Measurements from ENCODE around the gene INSL4. TPM values are rescaled to one million over a fixed set of nuclear protein-coding genes. Genes with fewer than 3 reads are reported as not detected.

Gene INSL4
- total RNA-seq, 2 donors from 2014 or later: not detected

DNA sequence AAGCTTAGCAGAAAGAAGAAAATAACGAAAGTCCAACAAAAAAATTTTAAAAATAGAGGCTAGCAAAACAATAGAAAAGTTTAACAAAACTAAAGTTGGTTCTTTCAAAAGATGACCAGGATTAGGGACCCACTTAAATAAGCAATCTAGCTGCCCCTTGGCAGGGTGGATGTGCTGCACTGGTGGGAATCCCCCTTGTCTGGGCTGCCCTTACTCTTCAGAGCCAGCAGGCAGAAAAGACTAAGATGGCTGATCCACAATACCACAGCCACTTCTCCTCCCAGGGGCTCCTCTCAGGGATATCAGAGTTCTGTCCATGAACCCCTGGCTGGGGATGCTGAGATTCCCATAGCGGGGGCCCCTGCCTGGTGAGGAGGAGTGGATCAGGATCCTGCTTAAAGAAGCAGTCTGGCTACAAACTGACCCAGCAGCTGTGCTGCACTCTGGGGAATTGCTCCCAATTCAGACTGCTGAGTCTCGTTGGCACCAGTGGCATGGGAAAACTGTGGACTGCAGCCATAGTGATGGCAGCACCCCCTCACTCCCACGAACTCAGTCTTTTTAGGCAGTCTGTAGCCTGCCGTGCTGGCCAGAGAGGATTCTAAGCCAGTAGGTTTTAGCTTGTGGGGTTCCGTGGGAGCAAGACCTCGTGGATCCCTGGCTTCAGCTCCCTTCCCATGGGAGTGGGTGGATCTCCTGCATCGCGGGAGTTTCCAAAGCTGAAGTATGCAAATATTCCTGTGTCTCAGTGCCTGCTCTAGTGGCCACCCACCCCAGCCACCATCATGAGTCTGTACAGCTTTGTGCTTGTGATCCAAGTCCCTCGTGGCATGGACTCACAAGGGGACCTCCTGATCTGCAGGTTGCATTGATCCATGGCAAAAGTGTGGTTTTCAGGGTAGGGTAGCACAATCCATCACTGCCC is 42.9 kb upstream of the INSL4 start:
- Histone ChIP-seq H3K9me3 (no peaks in the 10 kb centered on the region), H3K36me3 (replicated peaks in 1 of 2; ENCODE audit: insufficient read depth in 1 of 2, low read depth in 2 of 2) (no peaks in the 10 kb centered on the region), H3K4me3 (no peak overlapping the region), H3K27ac (no peak overlapping the region), H3K4me1 (no peaks in the 10 kb centered on the region), H3K27me3 (no peaks in the 10 kb centered on the region)
- WGBS, 2 donors: 54 to 59% methylated on average over 9 to 10 of the region's 10 CpGs
- TF ChIP-seq, protein P1, sequence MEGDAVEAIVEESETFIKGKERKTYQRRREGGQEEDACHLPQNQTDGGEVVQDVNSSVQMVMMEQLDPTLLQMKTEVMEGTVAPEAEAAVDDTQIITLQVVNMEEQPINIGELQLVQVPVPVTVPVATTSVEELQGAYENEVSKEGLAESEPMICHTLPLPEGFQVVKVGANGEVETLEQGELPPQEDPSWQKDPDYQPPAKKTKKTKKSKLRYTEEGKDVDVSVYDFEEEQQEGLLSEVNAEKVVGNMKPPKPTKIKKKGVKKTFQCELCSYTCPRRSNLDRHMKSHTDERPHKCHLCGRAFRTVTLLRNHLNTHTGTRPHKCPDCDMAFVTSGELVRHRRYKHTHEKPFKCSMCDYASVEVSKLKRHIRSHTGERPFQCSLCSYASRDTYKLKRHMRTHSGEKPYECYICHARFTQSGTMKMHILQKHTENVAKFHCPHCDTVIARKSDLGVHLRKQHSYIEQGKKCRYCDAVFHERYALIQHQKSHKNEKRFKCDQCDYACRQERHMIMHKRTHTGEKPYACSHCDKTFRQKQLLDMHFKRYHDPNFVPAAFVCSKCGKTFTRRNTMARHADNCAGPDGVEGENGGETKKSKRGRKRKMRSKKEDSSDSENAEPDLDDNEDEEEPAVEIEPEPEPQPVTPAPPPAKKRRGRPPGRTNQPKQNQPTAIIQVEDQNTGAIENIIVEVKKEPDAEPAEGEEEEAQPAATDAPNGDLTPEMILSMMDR (IDR thresholded peaks at IDR 0.05): no peak
- TF ChIP-seq POLR2A (IDR thresholded peaks at IDR 0.05): no peak
- ATAC-seq: no peak
- DNase-seq: no peak
- intact Hi-C loops (cut with DNase I): loop anchor here (10.0 kb wide), 1 partner anchor 396 kb away; no protein-coding TSS in a partner anchor

DNA sequence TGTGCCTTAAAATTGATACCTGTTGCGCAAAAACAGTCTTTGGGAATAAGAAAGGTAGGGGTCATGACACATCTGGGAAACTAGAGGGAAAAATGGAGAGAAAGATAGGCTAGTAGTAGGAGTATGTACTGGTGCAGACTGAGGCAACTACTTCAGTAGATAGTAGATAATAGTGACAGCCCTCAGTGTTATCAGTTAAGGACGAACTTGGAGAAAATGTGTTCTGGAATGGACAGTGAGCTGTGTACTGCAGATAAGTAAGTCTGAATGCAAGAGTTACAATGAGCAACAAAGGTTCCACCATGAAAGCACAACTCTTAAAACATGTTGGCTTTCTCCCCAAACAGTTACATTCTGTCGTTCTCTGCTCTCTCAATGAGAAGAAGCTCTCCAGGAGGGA is 39.2 kb upstream of the INSL4 start:
- ATAC-seq: no peak
- Histone ChIP-seq H3K4me3 (no peak overlapping the region), H3K27me3 (peaks cover 0 to 4% of the 10 kb centered on the region in 2 donors), H3K4me1 (no peaks in the 10 kb centered on the region), H3K9me3 (no peaks in the 10 kb centered on the region), H3K36me3 (replicated peaks in 1 of 2; ENCODE audit: insufficient read depth in 1 of 2, low read depth in 2 of 2) (no peaks in the 10 kb centered on the region), H3K27ac (no peak overlapping the region)
- TF ChIP-seq, protein P1 (IDR thresholded peaks at IDR 0.05): no peak
- no peak for TF ChIP-seq POLR2A (IDR thresholded peaks at IDR 0.05)
- no peak for DNase-seq
- intact Hi-C loops (cut with DNase I): no loop called here
- 58 to 69% methylated on average over 3 of the region's 3 CpGs for WGBS, 2 donors

DNA sequence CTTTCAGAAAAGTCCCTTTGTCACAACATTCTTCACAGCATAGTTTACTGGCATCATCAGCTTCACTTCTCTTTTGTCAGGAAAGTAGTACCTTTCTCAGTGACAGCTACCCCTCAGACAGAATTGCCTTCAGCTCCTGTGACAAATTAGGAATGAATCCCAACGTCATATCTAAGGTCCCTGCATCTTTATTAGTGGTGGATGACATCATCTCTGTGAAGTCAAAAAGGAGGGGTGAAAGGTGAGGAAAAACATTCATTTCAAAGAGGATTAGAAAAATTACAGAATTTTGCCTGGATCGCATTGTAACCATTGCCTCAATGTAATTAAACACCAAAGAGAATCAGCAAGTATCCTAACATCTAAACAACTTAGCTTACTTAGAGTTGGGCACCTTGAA is 37.9 kb upstream of the INSL4 start:
- Histone ChIP-seq H3K36me3 (replicated peaks in 1 of 2; ENCODE audit: insufficient read depth in 1 of 2, low read depth in 2 of 2) (no peaks in the 10 kb centered on the region), H3K4me1 (no peaks in the 10 kb centered on the region), H3K27me3 (peaks cover 0 to 4% of the 10 kb centered on the region in 2 donors), H3K27ac (no peak overlapping the region), H3K4me3 (no peak overlapping the region), H3K9me3 (no peaks in the 10 kb centered on the region)
- intact Hi-C loops (cut with DNase I): no loop called here
- no peak for TF ChIP-seq POLR2A (IDR thresholded peaks at IDR 0.05)
- TF ChIP-seq, protein P1 (IDR thresholded peaks at IDR 0.05): no peak
- 48 to 57% methylated on average over 2 of the region's 2 CpGs for WGBS, 2 donors
- DNase-seq (no peak), ATAC-seq (no peak)

DNA sequence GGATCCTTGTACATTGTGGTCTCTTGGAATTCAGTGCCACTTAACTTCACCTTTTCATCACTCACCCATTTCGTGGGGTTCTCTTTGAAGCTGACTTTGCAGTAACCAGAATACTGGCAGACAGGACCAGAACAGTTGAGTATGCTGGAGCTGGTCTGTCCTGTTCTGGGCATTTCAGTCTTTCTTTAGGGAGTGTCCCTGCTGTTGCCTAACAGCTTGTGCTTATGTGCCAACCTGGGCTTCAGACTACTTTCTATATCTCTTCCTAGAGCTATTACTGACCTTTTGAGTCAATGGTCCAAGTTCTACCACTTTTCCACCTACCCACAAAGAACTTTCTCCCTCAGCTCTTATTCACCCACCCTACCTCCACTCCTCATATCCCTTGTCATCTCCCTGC is 35.8 kb upstream of the INSL4 start:
- Histone ChIP-seq H3K4me1 (no peaks in the 10 kb centered on the region), H3K36me3 (replicated peaks in 1 of 2; ENCODE audit: insufficient read depth in 1 of 2, low read depth in 2 of 2) (no peaks in the 10 kb centered on the region), H3K27me3 (peaks cover 0 to 4% of the 10 kb centered on the region in 2 donors), H3K27ac (no peak overlapping the region), H3K9me3 (no peaks in the 10 kb centered on the region), H3K4me3 (no peak overlapping the region)
- ATAC-seq: no peak
- TF ChIP-seq, protein P1 (IDR thresholded peaks at IDR 0.05): no peak
- 36 to 53% methylated on average over 1 of the region's 1 CpG for WGBS, 2 donors
- DNase-seq: no peak
- intact Hi-C loops (cut with DNase I): no loop called here

DNA sequence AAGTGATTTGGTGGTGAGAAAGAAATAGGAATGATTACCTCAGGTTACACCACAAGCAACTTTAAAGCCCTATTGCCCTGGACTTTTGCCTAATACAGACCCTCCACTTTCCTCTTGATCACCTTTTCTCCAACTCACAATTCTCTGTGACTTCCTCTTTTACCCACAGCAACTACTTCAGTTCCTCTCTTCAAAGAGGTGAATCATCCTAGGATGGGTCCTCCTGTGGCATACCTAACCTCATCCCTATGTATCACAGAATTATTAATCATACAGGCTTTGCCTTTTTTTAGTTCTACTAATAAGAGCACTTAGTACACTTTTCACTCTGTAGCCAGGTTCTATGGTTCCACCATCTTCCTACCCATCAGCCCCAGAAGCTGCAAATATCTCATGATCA is 26.1 kb upstream of the INSL4 start:
- intact Hi-C loops (cut with DNase I): no loop called here
- ATAC-seq: no peak
- H3K27ac ChIP-seq: no peak overlapping the region
- TF ChIP-seq, protein P1 (IDR thresholded peaks at IDR 0.05): no peak
- TF ChIP-seq POLR2A (IDR thresholded peaks at IDR 0.05): no peak
- no peaks in the 10 kb centered on the region for H3K27me3 ChIP-seq
- H3K36me3 ChIP-seq (replicated peaks in 1 of 2; ENCODE audit: insufficient read depth in 1 of 2, low read depth in 2 of 2): no peaks in the 10 kb centered on the region
- DNase-seq: no peak
- no peak overlapping the region for H3K4me3 ChIP-seq
- no peaks in the 10 kb centered on the region for H3K9me3 ChIP-seq
- no peaks in the 10 kb centered on the region for H3K4me1 ChIP-seq

All from body of pancreas (tissue), 4 donors.